Thoracic aorta (tissue), 2 donors: ENCODE measurements around the gene TIMM9. TPM values are rescaled to one million over a fixed set of nuclear protein-coding genes. Genes with fewer than 3 reads are reported as not detected.

Source experiments
- ATAC-seq: fragments of 150-250 bp; one replicate; pipeline ENCODE4 v1.8.0; 2017; ENCODE audit warnings: low read depth; ENCODE audit not compliant: insufficient number of reproducible peaks, low FRiP score
- DNase-seq: peaks from one replicate; pipeline ENCODE4 v3.0.0-alpha.2; 2020; ENCODE audit warnings: low spot score
- H3K27ac ChIP-seq, 2 donors: fragments of 200-600 bp; sonication (generic); 1 replicate in 1 of 2; 2 replicates in 1 of 2; pipeline ENCODE4 v1.5.1; 2016; ENCODE audit warnings: mild to moderate bottlenecking in 2 of 2, moderate library complexity in 2 of 2
- H3K27me3 ChIP-seq: fragments of 200-600 bp; sonication (generic); replicated peaks from 2 replicates; pipeline ENCODE4 v1.6.0; 2016; ENCODE audit warnings: mild to moderate bottlenecking; ENCODE audit not compliant: insufficient read depth
- H3K36me3 ChIP-seq: fragments of 200-600 bp; sonication (generic); one replicate; pipeline ENCODE4 v1.5.1; 2016
- H3K4me1 ChIP-seq, 2 donors: fragments of 200-600 bp; sonication (generic); 1 replicate in 1 of 2; 2 replicates in 1 of 2; pipeline versions ENCODE4 v1.5.1 to v1.6.0; 2016; ENCODE audit warnings: low read depth in 2 of 2, mild to moderate bottlenecking in 1 of 2; ENCODE audit not compliant: control insufficient read depth in 1 of 2
- H3K4me3 ChIP-seq: fragments of 200-600 bp; sonication (generic); 2 replicates; pipeline ENCODE4 v1.5.1; 2016; ENCODE audit warnings: mild to moderate bottlenecking
- H3K9me3 ChIP-seq: fragments of 200-600 bp; sonication (generic); 2 replicates; pipeline ENCODE4 v1.5.1; 2016
- total RNA-seq, 2 donors: library from RNA; depleted of rRNA; stranded (reverse); fragments of >200 nt; gene quantifications; one replicate each; pipeline versions ENCODE4 v1.1.0 to v1.2.3, GENCODE V29; 2016
- TF ChIP-seq, protein P1 (sequence below): fragments of 200-600 bp; sonication (generic); IDR thresholded peaks from one replicate; pipeline ENCODE4 v1.5.1; 2019; ENCODE audit warnings: antibody characterized with exemption

The TIMM9 gene
- total RNA-seq, 2 donors from 2014 or later = 43.9 to 87.1 TPM

DNA sequence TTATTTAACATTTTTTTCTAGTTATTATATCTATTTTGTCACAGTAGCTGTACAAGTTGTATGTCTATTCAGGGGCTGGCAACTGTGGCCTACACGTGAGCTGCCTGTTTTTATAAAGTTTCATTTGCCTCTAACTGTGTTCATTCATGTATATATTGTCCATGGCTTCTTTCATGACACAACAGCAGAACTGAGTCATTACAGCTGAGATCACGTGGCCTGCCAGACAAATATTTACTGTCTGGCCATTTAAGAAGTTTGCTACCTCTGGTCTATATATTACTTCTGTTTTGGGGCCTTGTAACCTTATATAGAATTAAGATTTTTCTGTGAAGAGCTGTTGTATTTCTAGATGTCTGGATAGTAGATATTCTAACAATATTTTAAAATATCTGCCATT is 38.1 kb upstream of the TIMM9 start:
- TF ChIP-seq, protein P1, sequence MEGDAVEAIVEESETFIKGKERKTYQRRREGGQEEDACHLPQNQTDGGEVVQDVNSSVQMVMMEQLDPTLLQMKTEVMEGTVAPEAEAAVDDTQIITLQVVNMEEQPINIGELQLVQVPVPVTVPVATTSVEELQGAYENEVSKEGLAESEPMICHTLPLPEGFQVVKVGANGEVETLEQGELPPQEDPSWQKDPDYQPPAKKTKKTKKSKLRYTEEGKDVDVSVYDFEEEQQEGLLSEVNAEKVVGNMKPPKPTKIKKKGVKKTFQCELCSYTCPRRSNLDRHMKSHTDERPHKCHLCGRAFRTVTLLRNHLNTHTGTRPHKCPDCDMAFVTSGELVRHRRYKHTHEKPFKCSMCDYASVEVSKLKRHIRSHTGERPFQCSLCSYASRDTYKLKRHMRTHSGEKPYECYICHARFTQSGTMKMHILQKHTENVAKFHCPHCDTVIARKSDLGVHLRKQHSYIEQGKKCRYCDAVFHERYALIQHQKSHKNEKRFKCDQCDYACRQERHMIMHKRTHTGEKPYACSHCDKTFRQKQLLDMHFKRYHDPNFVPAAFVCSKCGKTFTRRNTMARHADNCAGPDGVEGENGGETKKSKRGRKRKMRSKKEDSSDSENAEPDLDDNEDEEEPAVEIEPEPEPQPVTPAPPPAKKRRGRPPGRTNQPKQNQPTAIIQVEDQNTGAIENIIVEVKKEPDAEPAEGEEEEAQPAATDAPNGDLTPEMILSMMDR = no peak
- no peak for DNase-seq
- Histone ChIP-seq H3K36me3 (peaks cover 21% of the 10 kb centered on the region), H3K4me1 (no peaks in the 10 kb centered on the region), H3K4me3 (no peak overlapping the region), H3K9me3 (no peaks in the 10 kb centered on the region), H3K27me3 (no peaks in the 10 kb centered on the region), H3K27ac (no peak overlapping the region)
- no peak for ATAC-seq

DNA sequence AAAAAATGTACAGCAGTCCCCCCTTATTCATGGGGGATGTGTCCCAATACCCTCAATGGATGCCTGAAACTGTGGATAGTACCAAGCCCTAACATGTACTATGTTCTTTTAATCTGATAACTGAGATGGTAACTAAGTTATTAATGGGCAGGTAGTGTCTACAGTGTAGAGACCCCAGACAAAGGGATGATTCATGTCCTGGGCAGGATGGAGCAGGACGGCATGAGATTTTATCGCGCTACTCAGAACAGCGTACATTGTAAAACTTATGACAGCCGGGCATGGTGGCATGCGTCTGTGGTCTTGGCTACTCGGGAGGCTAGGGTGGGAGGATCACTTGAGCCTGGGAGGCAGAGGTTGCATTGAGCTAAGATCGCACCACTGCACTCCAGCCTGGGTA is 37.3 kb upstream of the TIMM9 start:
- ATAC-seq (no peak), DNase-seq (no peak)
- H3K36me3 ChIP-seq = peaks cover 21% of the 10 kb centered on the region
- no peaks in the 10 kb centered on the region for H3K4me1 ChIP-seq
- H3K9me3 ChIP-seq = no peaks in the 10 kb centered on the region
- TF ChIP-seq, protein P1 = no peak
- H3K4me3 ChIP-seq = no peak overlapping the region
- H3K27me3 ChIP-seq = no peaks in the 10 kb centered on the region
- no peak overlapping the region for H3K27ac ChIP-seq

DNA sequence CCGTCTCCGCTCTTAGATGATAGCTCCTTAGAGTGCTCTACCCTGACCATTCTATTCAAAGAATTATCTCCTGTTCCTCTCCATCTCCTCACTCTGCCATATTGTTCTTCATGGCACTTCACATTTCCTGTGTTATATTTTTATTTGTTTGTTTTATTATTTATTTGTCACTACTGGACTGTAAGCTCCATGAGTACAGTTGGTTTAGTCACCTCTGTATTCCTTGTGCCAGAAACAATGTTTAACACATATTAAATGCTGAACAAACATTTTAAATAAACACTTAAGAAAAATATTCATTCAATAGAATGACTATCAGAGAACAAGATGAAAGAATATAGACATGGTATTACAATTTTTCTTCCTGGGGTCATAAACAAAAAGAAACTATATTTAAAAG is 35.8 kb upstream of the TIMM9 start:
- H3K36me3 ChIP-seq = peaks cover 16% of the 10 kb centered on the region
- no peak for ATAC-seq

DNA sequence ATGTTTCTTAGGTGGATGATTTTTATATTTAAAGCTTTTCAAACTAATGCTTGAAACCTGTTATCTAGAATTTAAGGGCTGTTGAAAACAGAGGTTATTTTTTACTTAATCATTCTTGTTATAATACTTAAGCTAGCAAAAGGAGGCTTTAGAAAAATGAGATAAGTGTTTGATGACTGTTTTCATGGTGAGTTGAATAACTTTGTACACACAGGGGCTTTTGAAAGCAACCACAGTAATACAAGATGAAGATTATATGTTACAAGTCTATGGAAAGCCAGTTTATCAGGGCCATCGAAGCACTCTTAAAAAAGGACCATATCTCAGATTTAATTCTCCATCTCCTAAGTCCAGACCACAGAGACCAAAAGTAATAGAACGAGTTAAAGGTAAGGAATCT is 33.4 kb upstream of the TIMM9 start:
- H3K36me3 ChIP-seq = peaks cover 26% of the 10 kb centered on the region
- TF ChIP-seq, protein P1 = no peak

More for the DNA sequence above, 35.8 kb upstream of the TIMM9 start:
- Histone ChIP-seq H3K4me1 (no peaks in the 10 kb centered on the region), H3K27ac (no peak overlapping the region), H3K27me3 (no peaks in the 10 kb centered on the region), H3K9me3 (no peaks in the 10 kb centered on the region), H3K4me3 (no peak overlapping the region)
- TF ChIP-seq, protein P1 = no peak
- no peak for DNase-seq

DNA sequence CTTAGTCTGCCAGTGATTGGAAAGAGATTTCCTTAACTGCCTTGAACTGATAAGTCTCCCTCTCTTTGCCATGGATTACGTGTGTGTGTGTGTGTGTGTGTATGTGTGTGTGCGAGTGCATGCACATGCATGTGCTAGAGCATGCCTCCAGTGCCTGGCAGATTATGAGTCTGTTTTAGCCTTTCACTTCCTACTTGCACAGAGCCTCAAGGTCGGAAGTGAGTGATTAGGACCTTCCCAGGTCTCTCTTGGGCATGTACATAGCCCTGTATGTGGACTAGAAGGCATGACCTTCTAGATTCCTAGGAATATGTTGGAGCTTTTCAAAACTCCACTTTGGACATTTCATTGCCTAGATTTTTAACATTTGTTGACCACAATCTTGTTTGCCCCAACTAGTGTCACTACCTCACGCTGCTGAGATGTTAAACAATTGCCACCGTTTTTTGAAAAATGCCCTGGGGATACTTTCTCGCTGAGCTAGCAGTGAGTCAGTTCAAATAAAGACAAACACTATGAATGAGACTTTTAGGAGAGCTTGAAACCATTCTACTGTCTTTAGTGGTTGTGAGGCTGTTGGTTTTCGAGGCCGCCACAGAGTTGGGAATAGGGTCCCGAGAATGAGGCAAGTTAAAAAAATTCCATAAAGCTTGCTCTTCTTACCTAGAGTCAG is 28.4 kb upstream of the TIMM9 start:
- DNase-seq (no peak), ATAC-seq (no peak)
- Histone ChIP-seq H3K36me3 (peaks cover 19% of the 10 kb centered on the region), H3K4me3 (no peak overlapping the region), H3K27me3 (no peaks in the 10 kb centered on the region), H3K9me3 (no peaks in the 10 kb centered on the region), H3K4me1 (no peaks in the 10 kb centered on the region), H3K27ac (no peak overlapping the region)
- TF ChIP-seq, protein P1 = no peak

More for the DNA sequence above, 33.4 kb upstream of the TIMM9 start:
- Histone ChIP-seq H3K27me3 (no peaks in the 10 kb centered on the region), H3K4me1 (no peaks in the 10 kb centered on the region), H3K9me3 (no peaks in the 10 kb centered on the region), H3K4me3 (no peak overlapping the region), H3K27ac (no peak overlapping the region)
- DNase-seq (no peak), ATAC-seq (no peak)
